GM18907 (cell line): ENCODE measurements around the gene HIVEP3.

Experiments
- ATAC-seq: cut with Tn5 transposase; IDR thresholded peaks from one replicate; pipeline ENCODE4 v1.9.1; 2021; ENCODE audit warnings: mild to moderate bottlenecking, moderate library complexity; ENCODE audit not compliant: unreplicated experiment

HIVEP3 gene

GRCh38 chr1:41816061-41816460 lies 102.7 kb downstream of the HIVEP3 start:
- ATAC-seq: no peak

GRCh38 chr1:41813755-41814745 lies 104.7 kb downstream of the HIVEP3 start:
- ATAC-seq: no peak

GRCh38 chr1:41813226-41813625 lies 105.5 kb downstream of the HIVEP3 start:
- no peak for ATAC-seq

- no peak for ATAC-seq
Measured at GRCh38 chr1:41812453-41812852, 106.3 kb downstream of the HIVEP3 start.

GRCh38 chr1:41812051-41812450 lies 106.7 kb downstream of the HIVEP3 start:
- no peak for ATAC-seq

- ATAC-seq: no peak
Measured at GRCh38 chr1:41811051-41811795, 107.5 kb downstream of the HIVEP3 start.

- no peak for ATAC-seq
Measured at GRCh38 chr1:41810446-41810845, 108.3 kb downstream of the HIVEP3 start.

- ATAC-seq: no peak
Measured at GRCh38 chr1:41809692-41810091, 109.0 kb downstream of the HIVEP3 start.

- no peak for ATAC-seq
Measured at GRCh38 chr1:41807390-41807789, 111.3 kb downstream of the HIVEP3 start.

- ATAC-seq: no peak
Measured at GRCh38 chr1:41806472-41807155, 112.1 kb downstream of the HIVEP3 start.

- ATAC-seq: no peak
Measured at GRCh38 chr1:41805771-41806471, 112.8 kb downstream of the HIVEP3 start.

- no peak for ATAC-seq
Measured at GRCh38 chr1:41804176-41804575, 114.5 kb downstream of the HIVEP3 start.

GRCh38 chr1:41803656-41804055 lies 115.1 kb downstream of the HIVEP3 start:
- ATAC-seq: no peak

GRCh38 chr1:41802532-41803501 lies 115.9 kb downstream of the HIVEP3 start:
- ATAC-seq: peak; percentile 45

- peak; percentile 53 for ATAC-seq
Measured at GRCh38 chr1:41800311-41800829, 118.4 kb downstream of the HIVEP3 start.

- no peak for ATAC-seq
Measured at GRCh38 chr1:41799723-41800122, 119.0 kb downstream of the HIVEP3 start.

- no peak for ATAC-seq
Measured at GRCh38 chr1:41799205-41799604, 119.5 kb downstream of the HIVEP3 start.

GRCh38 chr1:41795205-41795762 lies 123.4 kb downstream of the HIVEP3 start:
- no peak for ATAC-seq

- ATAC-seq: no peak
Measured at GRCh38 chr1:41794031-41794430, 124.7 kb downstream of the HIVEP3 start.
